Right lobe of liver (tissue), 6 donors: ENCODE data around the gene LGI4. TPM values are rescaled to one million over a fixed set of nuclear protein-coding genes. Genes with fewer than 3 reads are reported as not detected.

Source experiments
- ATAC-seq, 4 donors: fragments of 200-7000 bp; cut with Tn5 transposase; one replicate each; pipeline ENCODE4 v1.9.1; 2020; ENCODE audit warnings: mild to moderate bottlenecking in 4 of 4, moderate library complexity in 4 of 4
- DNase-seq, 3 donors: peaks; one replicate each; pipeline ENCODE4 v3.0.0-alpha.2; 2020
- H3K27ac ChIP-seq, 3 donors: fragments of 200-600 bp; one replicate each; pipeline ENCODE4 v1.8.0; 2022
- H3K27me3 ChIP-seq, 2 donors: fragments of 200-600 bp; one replicate each; pipeline ENCODE4 v1.8.0; 2022
- H3K36me3 ChIP-seq, 4 donors: fragments of 200-600 bp; sonication (generic) in 1 of 4; one replicate each; pipeline versions ENCODE4 v1.5.1 to v1.8.0; 2017 to 2022; ENCODE audit warnings: control low read depth in 1 of 4
- H3K4me1 ChIP-seq, 4 donors: fragments of 200-600 bp; sonication (generic) in 1 of 4; one replicate each; pipeline versions ENCODE4 v1.5.1 to v1.8.0; 2017 to 2022; ENCODE audit warnings: control low read depth in 1 of 4
- H3K4me3 ChIP-seq, 3 donors: fragments of 200-600 bp; one replicate each; pipeline ENCODE4 v1.8.0; 2022
- H3K9me3 ChIP-seq, 4 donors: fragments of 200-600 bp; sonication (generic) in 1 of 4; one replicate each; pipeline versions ENCODE4 v1.5.1 to v1.8.0; 2017 to 2022; ENCODE audit warnings: control low read depth in 1 of 4
- POLR2A ChIP-seq: fragments of 450-650 bp; IDR thresholded peaks from one replicate; pipeline ENCODE4 v1.6.1; 2017; ENCODE audit warnings: antibody characterized with exemption, mild to moderate bottlenecking
- WGBS: methylation state at CpG from one replicate; pipeline ENCODE4 v1.1.6; 2018; ENCODE audit warnings: low coverage, low lambda C conversion rate; ENCODE audit not compliant: insufficient coverage; ENCODE audit errors: missing lambda C conversion rate; 5-methylcytosine and 5-hydroxymethylcytosine counted together
- intact Hi-C, 2 donors: fragments of 100-400 bp; cut with DNase I; formaldehyde crosslinking; loops; one replicate each; pipeline versions ENCODE4 v1.11.2 to v1.14.1; 2022
- total RNA-seq, 6 experiments: library from RNA; depleted of rRNA in 2 of 6; stranded (reverse); fragments of >200 nt in 2 of 6; fragmentation: NEBNext Ultra II Directional in 3 of 6; extraction: Animal tissue kit (Norgen Biotek cat#: 25700) in 3 of 6; gene quantifications; one replicate each; pipeline versions ENCODE4 v1.1.0 to v1.2.4, GENCODE V29; 2016 to 2023
- TF ChIP-seq, protein P1 (sequence below), 4 donors: fragments of 200-600 bp in 3 of 4; fragments of 450-650 bp in 1 of 4; IDR thresholded peaks; one replicate each; pipeline versions ENCODE4 v1.5.1 to v1.8.0; 2016 to 2022; ENCODE audit warnings: antibody characterized with exemption in 4 of 4, mild to moderate bottlenecking in 2 of 4
- donor health status: DM: no; HTN: yes; CAD: no.
- donor health status: DM: no; HTN: no; CAD: no.
- donor health status: DM: no; HTN: no; CAD: no.
- donor health status: DM: no; HTN: yes; CAD: no.
- donor health status: DM: no; HTN: yes; CAD: no.

LGI4 gene
- total RNA-seq, 6 experiments from 2014 or later = 0.99 to 2.0 (median 1.5) TPM

DNA sequence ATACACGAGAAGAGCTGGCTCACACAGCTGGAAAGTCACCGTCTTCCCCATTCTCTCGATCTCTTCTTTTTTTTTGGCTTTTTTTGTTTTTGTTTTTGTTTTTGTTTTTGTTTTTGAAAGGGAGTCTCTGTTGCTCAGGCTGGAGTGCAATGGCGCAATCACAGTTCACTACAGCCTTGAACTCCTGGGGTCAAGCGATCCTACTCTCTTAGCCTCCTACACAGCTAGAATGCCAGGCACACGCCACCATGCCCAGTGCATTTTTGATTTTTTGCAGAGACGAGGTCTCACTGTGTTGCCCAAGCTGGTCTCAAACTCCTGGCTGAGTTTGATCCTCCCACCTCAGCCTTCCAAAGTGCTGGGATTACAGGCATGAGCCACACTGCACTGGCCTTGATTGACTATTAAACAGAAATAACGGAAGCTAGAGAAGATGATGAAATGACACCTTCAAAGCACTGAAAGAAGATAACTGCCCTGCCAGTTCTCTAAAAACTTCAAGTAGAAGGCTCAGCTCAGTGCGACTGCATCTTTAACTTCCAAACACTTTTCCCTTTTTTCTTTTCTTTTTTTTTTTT lies 15.2 kb downstream of the LGI4 start:
- H3K4me1 ChIP-seq = peaks cover 0 to 3% (median 0%) of the 10 kb centered on the region in 4 donors
- intact Hi-C loops = no loop called here
- whole genome bisulfite sequencing = 51% methylated on average over 8 of the region's 9 CpGs

GRCh38 chr19:35119091-35119490 lies 15.8 kb downstream of the LGI4 start:
- Histone ChIP-seq H3K4me1 (peaks cover 0 to 7% (median 0%) of the 10 kb centered on the region in 4 donors), H3K27ac (peak overlapping the region in 1 of 3 donors; percentile 31), H3K27me3 (no peaks in the 10 kb centered on the region), H3K9me3 (no peaks in the 10 kb centered on the region), H3K36me3 (no peaks in the 10 kb centered on the region), H3K4me3 (no peak overlapping the region)
- intact Hi-C loops = no loop called here
- no peak for TF ChIP-seq POLR2A
- TF ChIP-seq, protein P1, sequence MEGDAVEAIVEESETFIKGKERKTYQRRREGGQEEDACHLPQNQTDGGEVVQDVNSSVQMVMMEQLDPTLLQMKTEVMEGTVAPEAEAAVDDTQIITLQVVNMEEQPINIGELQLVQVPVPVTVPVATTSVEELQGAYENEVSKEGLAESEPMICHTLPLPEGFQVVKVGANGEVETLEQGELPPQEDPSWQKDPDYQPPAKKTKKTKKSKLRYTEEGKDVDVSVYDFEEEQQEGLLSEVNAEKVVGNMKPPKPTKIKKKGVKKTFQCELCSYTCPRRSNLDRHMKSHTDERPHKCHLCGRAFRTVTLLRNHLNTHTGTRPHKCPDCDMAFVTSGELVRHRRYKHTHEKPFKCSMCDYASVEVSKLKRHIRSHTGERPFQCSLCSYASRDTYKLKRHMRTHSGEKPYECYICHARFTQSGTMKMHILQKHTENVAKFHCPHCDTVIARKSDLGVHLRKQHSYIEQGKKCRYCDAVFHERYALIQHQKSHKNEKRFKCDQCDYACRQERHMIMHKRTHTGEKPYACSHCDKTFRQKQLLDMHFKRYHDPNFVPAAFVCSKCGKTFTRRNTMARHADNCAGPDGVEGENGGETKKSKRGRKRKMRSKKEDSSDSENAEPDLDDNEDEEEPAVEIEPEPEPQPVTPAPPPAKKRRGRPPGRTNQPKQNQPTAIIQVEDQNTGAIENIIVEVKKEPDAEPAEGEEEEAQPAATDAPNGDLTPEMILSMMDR (IDR thresholded peaks at IDR 0.05) = no peak
- WGBS = 20% methylated on average over 1 of the region's 14 CpGs
- peak in 1 of 3 donors; percentile 29 for DNase-seq
- ATAC-seq = peak in 2 of 4 donors; percentile 2

More for the DNA sequence above, 15.2 kb downstream of the LGI4 start:
- peak overlapping the region in 1 of 3 donors; percentile 31 for H3K27ac ChIP-seq
- no peak for TF ChIP-seq POLR2A
- TF ChIP-seq, protein P1 (IDR thresholded peaks at IDR 0.05) = no peak
- no peaks in the 10 kb centered on the region for H3K9me3 ChIP-seq
- no peaks in the 10 kb centered on the region for H3K36me3 ChIP-seq
- no peak overlapping the region for H3K4me3 ChIP-seq
- DNase-seq = peak in 1 of 3 donors; percentile 63
- no peaks in the 10 kb centered on the region for H3K27me3 ChIP-seq
- peak in 2 of 4 donors; percentile 53 to 57 for ATAC-seq

GRCh38 chr19:35118268-35119020 lies 16.4 kb downstream of the LGI4 start:
- no peak for DNase-seq
- WGBS = 47% methylated on average over 2 of the region's 13 CpGs
- Histone ChIP-seq H3K27ac (peak overlapping the region in 1 of 3 donors; percentile 31), H3K27me3 (no peaks in the 10 kb centered on the region), H3K9me3 (no peaks in the 10 kb centered on the region), H3K4me3 (no peak overlapping the region), H3K36me3 (no peaks in the 10 kb centered on the region), H3K4me1 (peaks cover 0 to 7% (median 0%) of the 10 kb centered on the region in 4 donors)
- intact Hi-C loops = no loop called here
- ATAC-seq = peak in 1 of 4 donors; percentile 19
- TF ChIP-seq POLR2A = no peak
- TF ChIP-seq, protein P1 (IDR thresholded peaks at IDR 0.05) = no peak

DNA sequence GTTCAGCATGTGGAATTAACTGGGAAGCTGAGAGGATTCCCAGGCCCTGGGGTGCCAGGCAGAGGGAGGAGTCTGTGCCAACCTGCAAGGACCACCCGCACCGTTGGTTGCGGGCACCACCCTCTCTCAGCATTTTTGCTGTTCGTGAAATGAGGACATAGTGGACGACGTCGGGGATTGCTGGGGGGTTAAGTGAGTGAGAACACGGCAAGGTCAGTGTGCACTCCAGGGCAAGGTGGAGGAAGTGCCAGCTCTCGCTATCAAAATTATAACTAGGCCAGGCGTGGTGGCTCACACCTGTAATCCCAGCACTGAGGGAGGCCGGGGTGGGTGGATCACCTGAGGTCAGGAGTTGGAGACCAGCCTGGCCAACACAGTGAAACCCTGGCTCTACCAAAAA lies 17.1 kb downstream of the LGI4 start:
- Histone ChIP-seq H3K4me3 (no peak overlapping the region), H3K27me3 (no peaks in the 10 kb centered on the region), H3K4me1 (peaks cover 0 to 7% (median 0%) of the 10 kb centered on the region in 4 donors), H3K9me3 (no peaks in the 10 kb centered on the region), H3K36me3 (no peaks in the 10 kb centered on the region), H3K27ac (no peak overlapping the region)
- 0% methylated on average over 1 of the region's 11 CpGs for WGBS
- intact Hi-C loops = no loop called here
- ATAC-seq (no peak), DNase-seq (no peak)
- no peak for TF ChIP-seq POLR2A
- TF ChIP-seq, protein P1 (IDR thresholded peaks at IDR 0.05) = no peak
